Stimulated activated CD4-positive, alpha-beta T cell treated with anti-CD3 and anti-CD28 coated beads, Interleukin-1b, Interleukin-23, amount 100 ng/mL, for 24 hours (primary cell): Measurements from ENCODE around the gene KCNIP1.
A peak's percentile ranks its signal among the peaks of the same experiment; 100 is the strongest.

Experiments
- DNase-seq, 4 experiments: peaks; one replicate each; pipeline ENCODE4 v3.0.0-alpha.2; 2020; ENCODE audit warnings: low read depth in 4 of 4, low spot score in 1 of 4

The KCNIP1 gene

GRCh38 chr5:170640731-170641588, 137.1 kb downstream of the KCNIP1 start:
- DNase-seq = no peak

- no peak for DNase-seq
These were observed 137.8 kb downstream of the KCNIP1 start for GRCh38 chr5:170641589-170642031.

- DNase-seq = no peak
These were observed 138.4 kb downstream of the KCNIP1 start for GRCh38 chr5:170642066-170642735.

GRCh38 chr5:170642776-170643436, 139.1 kb downstream of the KCNIP1 start:
- DNase-seq = no peak

GRCh38 chr5:170643591-170643990, 139.8 kb downstream of the KCNIP1 start:
- DNase-seq = no peak

GRCh38 chr5:170644501-170644900, 140.7 kb downstream of the KCNIP1 start:
- no peak for DNase-seq

- DNase-seq = no peak
These were observed 144.7 kb downstream of the KCNIP1 start for GRCh38 chr5:170648541-170648940.

- no peak for DNase-seq
These were observed 147.0 kb downstream of the KCNIP1 start for GRCh38 chr5:170650850-170651249.

GRCh38 chr5:170651604-170652277, 147.9 kb downstream of the KCNIP1 start:
- DNase-seq = no peak

- DNase-seq = no peak
These were observed 151.7 kb downstream of the KCNIP1 start for GRCh38 chr5:170655476-170655875.

- DNase-seq = no peak
These were observed 152.1 kb downstream of the KCNIP1 start for GRCh38 chr5:170655920-170656319.

GRCh38 chr5:170656346-170656745, 152.5 kb downstream of the KCNIP1 start:
- no peak for DNase-seq

- DNase-seq = no peak
These were observed 156.7 kb downstream of the KCNIP1 start for GRCh38 chr5:170660531-170660930.

- no peak for DNase-seq
These were observed 159.1 kb downstream of the KCNIP1 start for GRCh38 chr5:170662966-170663365.

- DNase-seq = no peak
These were observed 175.0 kb downstream of the KCNIP1 start for GRCh38 chr5:170678811-170679210.

- peak in 3 of 4 experiments; percentile 0 to 17 (median 12) for DNase-seq
These were observed 177.2 kb downstream of the KCNIP1 start for GRCh38 chr5:170681013-170681433.

GRCh38 chr5:170691657-170692056, 187.8 kb downstream of the KCNIP1 start:
- DNase-seq = no peak

GRCh38 chr5:170693701-170694100, 189.9 kb downstream of the KCNIP1 start:
- no peak for DNase-seq

GRCh38 chr5:170694911-170695310, 191.1 kb downstream of the KCNIP1 start:
- DNase-seq = no peak

- no peak for DNase-seq
These were observed 193.2 kb downstream of the KCNIP1 start for GRCh38 chr5:170697031-170697430.

GRCh38 chr5:170700503-170700902, 196.7 kb downstream of the KCNIP1 start:
- DNase-seq = no peak
